NCI-H774 (cell line): ENCODE measurements around the gene HOXB6.

ENCODE experiments used
- DNase-seq: peaks from one replicate; lab custom pipeline; 2025; lab: John Stamatoyannopoulos, UW

The HOXB6 gene

GRCh38 chr17:48634493-48635208, 29.9 kb upstream of the HOXB6 start:
- DNase-seq = no peak

- DNase-seq = no peak
These were observed 28.5 kb upstream of the HOXB6 start for GRCh38 chr17:48633266-48633677.

GRCh38 chr17:48632579-48633265, 27.9 kb upstream of the HOXB6 start:
- DNase-seq = no peak

- DNase-seq = no peak
These were observed 27.1 kb upstream of the HOXB6 start for GRCh38 chr17:48631693-48632578.

- no peak for DNase-seq
These were observed 26.3 kb upstream of the HOXB6 start for GRCh38 chr17:48630925-48631692.

GRCh38 chr17:48630009-48630924, 25.5 kb upstream of the HOXB6 start:
- no peak for DNase-seq

- DNase-seq = no peak
These were observed 24.6 kb upstream of the HOXB6 start for GRCh38 chr17:48629411-48629759.

GRCh38 chr17:48628649-48629410, 24.0 kb upstream of the HOXB6 start:
- no peak for DNase-seq

- no peak for DNase-seq
These were observed 23.1 kb upstream of the HOXB6 start for GRCh38 chr17:48627623-48628521.

GRCh38 chr17:48627118-48627597, 22.4 kb upstream of the HOXB6 start:
- DNase-seq = no peak

GRCh38 chr17:48626245-48627117, 21.7 kb upstream of the HOXB6 start, which contains the start of gene HOXB9:
TSS of gene HOXB9 (minus strand) at chr17:48626358. CDS start at chr17:48626269, 89 bp downstream.
- DNase-seq = peak; percentile 77

- DNase-seq = peak; percentile 78
These were observed 20.9 kb upstream of the HOXB6 start for GRCh38 chr17:48625495-48626244.

GRCh38 chr17:48624544-48625494, 20.0 kb upstream of the HOXB6 start:
- DNase-seq = no peak

GRCh38 chr17:48624118-48624517, 19.3 kb upstream of the HOXB6 start:
- no peak for DNase-seq

- DNase-seq = no peak
These were observed 18.8 kb upstream of the HOXB6 start for GRCh38 chr17:48623583-48623982.

- no peak for DNase-seq
These were observed 18.1 kb upstream of the HOXB6 start for GRCh38 chr17:48622857-48623256.
